ENCODE data around the gene NR1H4. TPM values are rescaled to one million over a fixed set of nuclear protein-coding genes. Genes with fewer than 3 reads are reported as not detected.

NR1H4 gene
- total and polyA plus RNA-seq, 2 donors (not counting 1 experiment from before 2014, with no cell fraction given): not detected

- Histone ChIP-seq H3K27ac (ENCODE audit: low read length in 2 of 2) (no peak overlapping the region), H3K4me3 (ENCODE audit: control extremely low read depth in 1 of 5, extremely low read depth in 1 of 5, insufficient read depth in 1 of 5, low read depth in 2 of 5, low read length in 4 of 5) (no peak overlapping the region), H3K9ac (ENCODE audit: low read length) (no peak overlapping the region), H3K4me1 (ENCODE audit: control insufficient read depth in 2 of 2, insufficient read depth in 2 of 2, low read length in 2 of 2) (no peaks in the 10 kb centered on the region), H3K79me2 (ENCODE audit: control insufficient read depth, insufficient read depth, low read length) (no peaks in the 10 kb centered on the region), H3K4me2 (replicated peaks; ENCODE audit: low read depth, low read length, poor library complexity, severe bottlenecking) (no peak overlapping the region), H4K20me1 (ENCODE audit: control insufficient read depth, insufficient read depth, low read length, poor library complexity, severe bottlenecking) (no peaks in the 10 kb centered on the region), H3K9me3 (ENCODE audit: control extremely low read depth in 1 of 3, control insufficient read depth in 2 of 3, insufficient read depth in 1 of 3, low read length in 2 of 3) (no peaks in the 10 kb centered on the region), H2AFZ (ENCODE audit: insufficient read depth, low read depth, low read length, poor library complexity, severe bottlenecking) (no peak overlapping the region), H3K27me3 (replicated peaks in 1 of 4; ENCODE audit: control extremely low read depth in 1 of 4, control insufficient read depth in 3 of 4, insufficient read depth in 4 of 4, low read length in 3 of 4) (no peaks in the 10 kb centered on the region), H3K36me3 (replicated peaks in 1 of 2; ENCODE audit: control extremely low read depth in 1 of 2, control insufficient read depth in 1 of 2, extremely low read depth in 1 of 2, insufficient read depth in 2 of 2, low read length in 1 of 2) (no peaks in the 10 kb centered on the region)
- CTCF ChIA-PET: no interaction called here
- Mint-ChIP-seq H3K27me3 (peaks cover under 1% of the 10 kb centered on the region), H3K27ac (no peak overlapping the region), H3K4me1 (no peaks in the 10 kb centered on the region), H3K9me3 (ENCODE audit: insufficient read depth) (no peaks in the 10 kb centered on the region), H3K4me3 (no peak overlapping the region)
- no peak for DNase-seq
- TF ChIP-seq CTCF (IDR thresholded peaks at IDR 0.05) (no peak), EZH2 (IDR thresholded peaks at IDR 0.05; ENCODE audit: borderline replicate concordance, insufficient read depth, low read depth, low read length, poor library complexity, severe bottlenecking) (no peak)
- POLR2A ChIA-PET: no interaction called here
- intact Hi-C loops (cut with micrococcal nuclease): no loop called here
- WGBS (ENCODE audit: insufficient coverage): 70% methylated on average over 1 of the region's 1 CpG
- ATAC-seq (ENCODE audit: low read depth): no peak
Observed at GRCh38 chr12:100490056-100490455, 16.4 kb downstream of the NR1H4 start.

- CTCF ChIA-PET: interaction anchor here (1.2 kb wide), 1 partner anchor 10 kb away, joined by 5 read pairs; no protein-coding TSS in a partner anchor
- Histone ChIP-seq H3K9me3 (ENCODE audit: control extremely low read depth in 1 of 3, control insufficient read depth in 2 of 3, insufficient read depth in 1 of 3, low read length in 2 of 3) (no peaks in the 10 kb centered on the region), H3K27ac (ENCODE audit: low read length in 2 of 2) (no peak overlapping the region), H3K36me3 (replicated peaks in 1 of 2; ENCODE audit: control extremely low read depth in 1 of 2, control insufficient read depth in 1 of 2, extremely low read depth in 1 of 2, insufficient read depth in 2 of 2, low read length in 1 of 2) (no peaks in the 10 kb centered on the region), H3K79me2 (ENCODE audit: control insufficient read depth, insufficient read depth, low read length) (no peaks in the 10 kb centered on the region), H2AFZ (ENCODE audit: insufficient read depth, low read depth, low read length, poor library complexity, severe bottlenecking) (no peak overlapping the region), H4K20me1 (ENCODE audit: control insufficient read depth, insufficient read depth, low read length, poor library complexity, severe bottlenecking) (no peaks in the 10 kb centered on the region), H3K4me2 (replicated peaks; ENCODE audit: low read depth, low read length, poor library complexity, severe bottlenecking) (no peak overlapping the region), H3K4me1 (ENCODE audit: control insufficient read depth in 2 of 2, insufficient read depth in 2 of 2, low read length in 2 of 2) (no peaks in the 10 kb centered on the region), H3K4me3 (ENCODE audit: control extremely low read depth in 1 of 5, extremely low read depth in 1 of 5, insufficient read depth in 1 of 5, low read depth in 2 of 5, low read length in 4 of 5) (no peak overlapping the region), H3K9ac (ENCODE audit: low read length) (no peak overlapping the region), H3K27me3 (replicated peaks in 1 of 4; ENCODE audit: control extremely low read depth in 1 of 4, control insufficient read depth in 3 of 4, insufficient read depth in 4 of 4, low read length in 3 of 4) (no peaks in the 10 kb centered on the region)
- TF ChIP-seq EZH2 (IDR thresholded peaks at IDR 0.05; ENCODE audit: borderline replicate concordance, insufficient read depth, low read depth, low read length, poor library complexity, severe bottlenecking): no peak
- no peak for TF ChIP-seq CTCF (IDR thresholded peaks at IDR 0.05)
- intact Hi-C loops (cut with micrococcal nuclease): no loop called here
- Mint-ChIP-seq H3K27me3 (peaks cover 3% of the 10 kb centered on the region), H3K27ac (no peak overlapping the region), H3K4me1 (no peaks in the 10 kb centered on the region), H3K4me3 (no peak overlapping the region), H3K9me3 (ENCODE audit: insufficient read depth) (no peaks in the 10 kb centered on the region)
- POLR2A ChIA-PET: no interaction called here
- ATAC-seq (ENCODE audit: low read depth): no peak
- no peak for DNase-seq
- WGBS (ENCODE audit: insufficient coverage): 96% methylated on average over 2 of the region's 4 CpGs
Observed at GRCh38 chr12:100491104-100491503, 17.4 kb downstream of the NR1H4 start.
